T-helper 2 cell treated with Interferon-gamma antibody and Interleukin-4, amounts not matched to agents 100 ng/mL and 5 ng/mL, for 36 hours (primary cell): Measurements from ENCODE around the gene BRD9. TPM values are rescaled to one million over a fixed set of nuclear protein-coding genes. Genes with fewer than 3 reads are reported as not detected.
"Not testable (repeated sequence)": the region's sequence is repeated elsewhere in the genome, so short reads cannot be mapped to it uniquely, and the experiment has no call there.

Source experiments
- intact Hi-C: fragments of 100-400 bp; cut with micrococcal nuclease; formaldehyde crosslinking; loops from one replicate; pipeline ENCODE4 v1.15.1; 2023
- total RNA-seq: library from RNA; stranded (reverse); gene quantifications from 2 replicates; pipeline ENCODE4 v1.2.3, GENCODE V29; 2022

Gene BRD9
- total RNA-seq, 1 donor from 2014 or later, result 72.1 TPM

DNA sequence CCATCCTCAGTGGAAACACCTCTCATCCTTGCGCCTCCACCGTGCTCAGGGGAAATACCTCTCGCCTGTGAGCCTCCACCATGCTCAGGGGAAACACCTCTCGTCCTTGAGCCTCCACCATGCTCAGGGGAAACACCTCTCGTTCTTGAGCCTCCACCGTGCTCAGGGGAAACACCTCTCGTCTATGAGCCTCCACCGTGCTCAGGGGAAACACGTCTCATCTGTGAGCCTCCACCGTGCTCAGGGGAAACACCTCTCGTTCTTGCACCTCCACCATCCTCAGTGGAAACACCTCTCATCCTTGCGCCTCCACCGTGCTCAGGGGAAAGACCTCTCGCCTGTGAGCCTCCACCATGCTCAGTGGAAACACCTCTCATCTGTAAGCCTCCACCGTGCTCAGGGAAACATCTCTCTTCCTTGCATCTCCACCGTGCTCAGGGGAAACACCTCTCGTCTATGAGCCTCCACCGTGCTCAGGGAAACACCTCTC, 46.0 kb downstream of the BRD9 start:
- intact Hi-C loops, result not testable (repeated sequence)

DNA sequence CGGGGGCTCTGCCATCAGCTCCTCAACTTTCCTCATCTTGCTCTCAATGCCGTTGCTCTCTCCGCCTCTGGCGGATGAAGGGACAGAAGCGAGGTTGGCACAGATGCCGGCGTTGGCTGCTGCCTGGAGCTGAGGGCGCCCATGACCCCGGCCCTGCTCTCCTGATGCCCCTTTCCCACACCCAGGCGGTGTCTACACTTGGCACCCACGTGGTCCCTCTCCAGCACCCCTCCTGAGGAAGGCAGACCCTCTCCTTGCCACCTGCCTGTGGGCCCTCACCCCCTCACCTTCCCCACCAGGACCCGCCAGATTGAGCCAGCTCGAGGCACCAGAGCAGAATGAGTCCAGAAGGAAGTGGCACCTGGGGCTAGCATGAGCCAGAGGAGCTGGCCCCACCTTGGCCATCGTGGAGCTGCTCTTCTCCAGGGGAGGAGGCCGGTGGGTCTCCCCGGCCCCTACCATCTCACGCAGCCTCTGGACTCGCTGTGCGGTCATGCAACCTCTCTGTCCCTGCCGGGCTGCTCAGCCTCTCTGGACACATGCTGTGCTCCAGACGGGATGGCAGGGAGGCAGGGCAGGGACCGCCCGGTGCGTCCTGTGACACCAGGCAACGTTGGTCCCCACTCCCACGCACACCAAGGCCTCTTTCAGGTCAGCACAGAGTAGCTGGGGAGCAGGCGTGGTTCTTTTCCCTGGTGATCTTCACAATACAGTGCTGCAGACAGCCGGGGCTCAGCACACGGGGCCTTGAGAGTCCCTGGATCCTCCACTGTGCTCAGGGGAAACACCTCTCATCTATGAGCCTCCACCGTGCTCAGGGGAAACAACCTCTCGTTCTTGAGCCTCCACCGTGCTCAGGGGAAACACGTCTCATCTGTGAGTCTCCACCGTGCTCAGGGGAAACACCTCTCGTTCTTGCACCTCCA, 46.7 kb downstream of the BRD9 start:
- intact Hi-C loops, result not testable (repeated sequence)

DNA sequence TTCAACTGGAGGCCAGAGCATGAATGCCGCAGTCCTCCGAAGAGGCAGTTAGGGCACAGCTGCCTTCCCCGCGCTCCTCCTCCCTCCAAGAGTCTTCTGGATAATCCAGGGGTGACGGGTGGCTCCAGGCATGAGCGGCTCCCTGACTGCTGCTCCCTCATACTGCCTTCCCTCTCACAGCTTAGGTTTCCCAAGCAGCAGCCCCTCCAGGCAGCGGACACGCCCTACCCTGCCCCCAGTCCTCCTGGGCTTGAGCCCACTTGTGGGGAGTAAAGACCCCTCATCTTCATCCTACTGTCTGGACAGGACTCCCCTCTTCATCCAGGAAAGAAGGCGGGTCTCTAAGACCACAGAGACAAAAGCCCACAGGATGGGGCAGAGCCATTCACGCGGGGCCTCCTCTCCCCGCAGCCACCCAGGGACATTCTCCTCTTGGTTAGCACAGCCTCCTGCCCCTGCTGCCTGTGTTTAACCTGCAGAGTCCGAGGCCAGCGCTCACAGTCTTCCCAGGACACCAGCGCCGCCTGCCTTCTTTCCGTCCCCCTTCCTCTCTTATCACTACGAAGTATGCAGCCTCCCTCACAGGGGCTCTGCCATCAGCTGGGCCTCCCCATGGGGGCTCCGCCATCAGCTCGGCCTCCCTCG, 47.4 kb downstream of the BRD9 start:
- intact Hi-C loops, result not testable (repeated sequence)

DNA sequence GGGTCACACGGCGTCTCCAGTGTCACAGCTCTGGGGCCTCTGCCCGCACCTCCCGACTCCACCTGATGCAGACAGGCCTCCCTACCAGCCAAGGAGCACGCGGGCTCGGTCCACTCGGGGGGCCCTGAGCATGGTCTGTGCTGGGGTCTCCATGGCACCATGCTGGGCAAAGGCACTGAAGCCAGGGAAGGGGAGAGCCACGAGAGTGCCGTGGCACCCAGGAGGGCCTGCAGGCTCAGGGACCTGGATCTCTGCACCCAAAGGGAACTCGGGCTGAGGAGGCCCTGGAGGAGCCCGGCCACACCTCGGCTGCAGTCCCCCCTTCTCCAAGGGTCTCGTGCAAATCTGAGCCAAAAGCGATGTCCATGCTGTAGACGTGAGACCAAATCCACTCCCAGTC, 48.2 kb downstream of the BRD9 start:
- intact Hi-C loops, result loop anchor here (5.0 kb wide), 1 partner anchor 87 kb away; no protein-coding TSS in a partner anchor

DNA sequence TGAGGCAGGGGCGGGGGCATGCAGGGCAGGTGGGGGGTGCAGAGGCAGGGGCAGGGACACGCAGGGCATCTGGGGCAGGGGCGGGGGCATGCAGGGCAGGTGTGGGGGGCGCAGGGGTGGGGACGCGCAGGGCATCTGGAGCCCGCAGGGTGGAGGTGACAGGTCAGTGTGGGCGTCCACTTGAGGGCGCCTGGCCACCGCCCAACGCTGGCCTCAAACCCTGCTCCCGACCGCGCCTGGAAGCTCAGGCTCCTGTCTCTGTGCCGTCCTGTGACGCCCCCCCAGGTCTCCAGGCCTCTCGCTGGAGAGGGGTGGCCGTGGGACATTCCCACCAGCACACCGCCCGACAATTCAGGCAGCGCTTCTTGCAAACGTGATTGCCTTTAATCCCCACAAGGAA, 48.7 kb downstream of the BRD9 start:
- intact Hi-C loops, result loop anchor here (5.0 kb wide), 1 partner anchor 87 kb away; no protein-coding TSS in a partner anchor

DNA sequence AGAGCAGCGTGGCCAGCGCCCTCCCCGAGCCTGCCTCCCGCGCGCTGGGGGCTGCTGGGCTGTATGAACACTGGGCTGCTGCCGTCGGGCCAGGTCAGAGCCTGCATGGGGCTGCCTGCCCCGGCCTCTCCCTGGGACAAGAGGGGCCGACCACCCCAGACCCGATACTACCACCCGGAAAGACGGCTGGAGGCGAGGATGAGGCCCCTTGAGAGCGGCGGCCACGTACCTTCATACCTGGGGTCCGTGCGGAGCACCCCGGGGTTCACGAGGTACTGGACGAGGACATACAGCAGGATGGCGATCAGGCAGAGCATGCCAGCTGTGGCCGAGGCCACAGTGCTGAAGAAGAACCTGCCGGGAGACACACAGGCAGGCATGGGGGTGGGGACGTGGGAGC, 49.2 kb downstream of the BRD9 start:
- intact Hi-C loops, result loop anchor here (5.0 kb wide), 1 partner anchor 86 kb away; no protein-coding TSS in a partner anchor

DNA sequence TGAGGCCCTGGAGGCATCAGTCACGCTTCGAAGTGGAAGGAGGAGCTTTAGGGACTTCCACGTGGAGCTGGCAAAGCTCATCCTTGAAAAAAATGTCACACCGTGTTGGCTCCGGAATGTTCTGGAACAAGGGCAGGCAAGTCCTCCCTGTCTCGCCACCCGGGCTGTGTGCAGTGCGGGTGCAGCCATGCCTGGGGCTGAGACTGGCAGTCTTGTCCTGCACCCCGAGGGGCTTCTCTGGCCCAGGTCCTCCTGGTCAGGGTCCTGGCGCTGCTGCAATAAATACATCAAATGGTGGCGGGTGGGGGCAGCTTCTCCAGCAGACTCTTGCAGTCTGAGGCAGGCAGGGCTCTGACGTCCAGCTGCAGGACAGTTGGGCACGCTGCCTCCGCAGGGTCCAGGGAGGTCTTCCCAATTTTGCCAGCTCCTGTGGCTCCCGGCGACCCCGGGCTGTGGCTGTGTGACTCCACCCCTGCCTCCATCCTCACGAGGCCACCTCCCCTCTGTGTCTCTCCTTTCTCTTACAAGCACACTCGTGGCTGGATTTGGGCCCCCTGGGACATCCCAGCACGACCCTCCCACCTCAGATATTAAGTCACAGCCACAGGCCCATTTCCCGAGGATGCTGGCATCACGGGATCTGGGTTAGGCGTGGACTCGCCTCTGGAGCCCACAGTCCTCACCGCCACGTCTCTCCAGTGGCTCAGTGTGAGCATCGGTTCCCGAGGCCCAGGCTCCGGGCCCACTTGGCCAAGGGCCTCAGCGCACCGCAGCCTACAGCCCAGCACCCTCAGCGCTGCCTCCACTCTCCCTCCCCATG, 50.0 kb downstream of the BRD9 start:
- intact Hi-C loops, result loop anchor here (5.0 kb wide), 1 partner anchor 85 kb away; no protein-coding TSS in a partner anchor

DNA sequence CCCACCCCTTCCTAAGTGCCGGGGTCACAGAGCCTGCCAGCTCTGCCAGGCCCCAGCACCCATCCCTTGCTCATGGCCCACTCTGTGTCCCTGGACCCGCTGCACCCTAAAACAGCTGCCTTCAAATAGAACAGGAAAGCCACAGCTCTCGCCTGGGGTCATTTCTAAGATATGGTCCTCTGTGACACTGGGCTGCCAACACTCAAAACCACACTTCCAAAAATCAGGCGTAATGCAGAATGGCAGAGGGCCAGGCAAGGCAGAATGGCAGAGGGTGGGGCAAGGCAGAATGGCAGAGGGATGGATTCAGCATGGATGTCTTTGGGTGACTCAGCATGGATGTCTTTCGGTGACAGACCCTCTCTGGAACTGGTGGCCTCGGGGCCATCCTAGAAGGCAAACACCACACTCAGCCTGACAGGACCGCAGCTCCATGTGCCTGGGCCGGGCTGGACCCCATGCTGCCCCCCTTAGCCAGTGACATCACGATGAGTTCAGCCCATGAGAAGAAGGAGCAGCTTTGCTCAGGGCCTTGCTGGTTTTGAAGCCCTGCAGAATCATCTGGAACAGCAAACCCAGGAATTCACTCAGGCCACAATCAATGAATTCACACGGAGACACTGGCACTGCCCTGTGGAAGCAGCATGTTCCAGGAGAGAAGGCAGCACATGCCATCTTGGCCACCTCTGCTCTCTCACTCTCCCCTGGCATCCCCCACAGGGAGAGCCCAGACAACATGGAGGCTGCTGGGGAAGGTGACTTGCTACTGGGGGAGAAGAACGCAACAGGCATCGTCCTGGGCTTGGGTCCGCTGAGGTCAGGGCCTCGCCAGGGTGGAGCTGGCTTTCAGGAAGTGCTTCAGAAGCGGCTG, 50.8 kb downstream of the BRD9 start:
- intact Hi-C loops, result loop anchor here (5.0 kb wide), 1 partner anchor 84 kb away; no protein-coding TSS in a partner anchor

DNA sequence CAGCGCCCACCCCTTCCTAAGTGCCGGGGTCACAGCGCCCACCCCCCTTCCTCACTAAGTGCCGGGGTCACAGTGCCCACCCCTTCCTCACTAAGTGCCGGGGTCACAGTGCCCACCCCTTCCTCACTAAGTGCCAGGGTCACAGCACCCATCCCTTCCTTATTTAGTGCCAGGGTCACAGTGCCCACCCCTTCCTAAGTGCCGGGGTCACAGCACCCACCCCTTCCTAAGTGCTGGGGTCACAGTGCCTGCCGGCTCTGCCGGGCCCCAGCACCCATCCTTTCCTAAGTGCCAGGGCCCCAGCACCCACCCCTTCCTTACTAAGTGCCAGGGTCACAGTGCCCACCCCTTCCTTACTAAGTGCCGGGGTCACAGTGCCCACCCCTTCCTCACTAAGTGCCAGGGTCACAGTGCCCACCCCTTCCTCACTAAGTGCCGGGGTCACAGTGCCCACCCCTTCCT, 51.6 kb downstream of the BRD9 start:
- intact Hi-C loops, result loop anchor here (5.0 kb wide), 1 partner anchor 84 kb away; no protein-coding TSS in a partner anchor

DNA sequence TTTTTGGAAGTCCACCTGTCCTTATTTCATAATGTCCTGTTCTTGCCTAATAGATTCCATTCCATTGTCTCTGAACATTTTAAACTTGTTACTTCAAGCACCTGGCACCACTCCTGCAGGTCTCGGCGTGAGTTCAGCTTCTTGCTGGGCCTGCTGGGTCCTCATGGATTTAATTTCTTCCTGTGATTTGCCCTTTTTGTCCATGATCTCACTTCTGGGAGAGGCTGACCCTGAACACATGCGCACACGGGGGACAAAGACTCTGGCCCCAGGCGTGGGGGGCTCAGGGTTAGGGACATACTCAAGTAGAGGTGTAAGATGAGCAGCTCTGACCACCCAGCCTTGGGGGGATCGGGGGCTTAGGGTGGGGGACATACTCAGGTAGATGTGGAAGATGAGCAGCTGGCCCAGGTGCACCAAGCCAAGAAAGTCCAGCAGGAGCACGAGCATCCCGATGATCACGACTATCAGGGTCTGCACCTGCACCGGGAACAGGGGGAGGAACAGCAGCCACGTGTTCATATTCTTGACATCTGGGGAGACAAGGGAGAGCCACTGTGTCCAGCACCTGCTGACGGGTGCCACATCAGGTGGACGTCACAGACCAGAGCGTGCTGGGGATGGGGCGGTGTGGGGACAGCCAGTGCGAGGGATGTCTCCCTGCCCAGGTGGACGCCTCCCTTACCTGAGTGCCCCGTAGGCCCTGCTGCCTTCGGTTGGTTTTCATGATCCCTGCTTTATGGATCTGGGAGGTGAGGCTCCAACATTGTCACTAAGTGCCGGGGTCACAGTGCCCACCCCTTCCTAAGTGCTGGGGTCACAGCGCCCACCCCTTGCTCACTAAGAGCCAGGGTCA, 52.3 kb downstream of the BRD9 start:
- intact Hi-C loops, result loop anchor here (5.0 kb wide), 1 partner anchor 83 kb away; no protein-coding TSS in a partner anchor

DNA sequence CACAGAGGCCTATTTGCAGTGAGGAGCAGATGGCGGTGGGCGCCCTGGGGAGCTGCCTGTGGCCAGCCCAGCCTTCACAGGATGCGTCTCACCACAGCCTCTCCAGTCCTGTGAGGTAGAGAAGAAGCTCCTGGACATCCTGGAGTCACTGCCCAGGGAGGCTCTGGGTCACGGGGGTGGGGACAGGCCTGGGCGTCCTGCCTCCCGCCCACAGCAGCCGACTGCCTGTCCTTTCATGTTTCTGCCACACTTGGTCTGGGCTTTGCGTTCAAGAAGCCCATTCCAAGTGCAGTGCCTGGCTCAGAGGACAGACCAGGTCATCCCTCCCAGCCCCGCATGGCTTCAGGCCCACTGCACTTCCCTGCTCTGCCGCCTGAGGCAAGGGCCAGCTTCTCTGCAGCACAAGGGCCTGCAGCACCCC, 54.2 kb downstream of the BRD9 start:
- intact Hi-C loops, result not testable (repeated sequence)

DNA sequence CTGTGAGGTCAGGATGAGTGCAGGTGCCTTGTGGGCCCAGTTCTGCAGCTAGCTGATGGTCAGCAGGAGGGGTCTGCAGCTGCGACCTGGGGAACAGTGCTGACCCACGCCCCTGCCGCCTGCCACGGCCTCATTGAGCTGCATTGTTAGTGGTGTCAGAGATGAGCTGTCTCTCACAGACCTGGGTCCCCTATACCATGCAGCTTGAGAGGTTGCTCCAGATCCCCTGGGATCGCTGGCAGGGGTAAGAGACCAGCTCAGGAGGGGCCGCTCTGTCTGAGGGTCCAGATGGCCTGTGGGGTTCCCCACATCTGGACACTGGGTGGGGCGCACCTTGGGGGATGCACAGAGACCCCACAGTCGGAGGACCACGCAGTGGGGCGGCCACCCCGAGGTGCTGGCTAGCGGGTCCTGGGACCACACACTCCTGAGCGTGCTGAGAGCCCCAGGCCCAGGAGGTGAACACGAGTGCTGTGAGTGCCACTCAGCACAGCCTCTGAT, 54.9 kb downstream of the BRD9 start:
- intact Hi-C loops, result not testable (repeated sequence)

DNA sequence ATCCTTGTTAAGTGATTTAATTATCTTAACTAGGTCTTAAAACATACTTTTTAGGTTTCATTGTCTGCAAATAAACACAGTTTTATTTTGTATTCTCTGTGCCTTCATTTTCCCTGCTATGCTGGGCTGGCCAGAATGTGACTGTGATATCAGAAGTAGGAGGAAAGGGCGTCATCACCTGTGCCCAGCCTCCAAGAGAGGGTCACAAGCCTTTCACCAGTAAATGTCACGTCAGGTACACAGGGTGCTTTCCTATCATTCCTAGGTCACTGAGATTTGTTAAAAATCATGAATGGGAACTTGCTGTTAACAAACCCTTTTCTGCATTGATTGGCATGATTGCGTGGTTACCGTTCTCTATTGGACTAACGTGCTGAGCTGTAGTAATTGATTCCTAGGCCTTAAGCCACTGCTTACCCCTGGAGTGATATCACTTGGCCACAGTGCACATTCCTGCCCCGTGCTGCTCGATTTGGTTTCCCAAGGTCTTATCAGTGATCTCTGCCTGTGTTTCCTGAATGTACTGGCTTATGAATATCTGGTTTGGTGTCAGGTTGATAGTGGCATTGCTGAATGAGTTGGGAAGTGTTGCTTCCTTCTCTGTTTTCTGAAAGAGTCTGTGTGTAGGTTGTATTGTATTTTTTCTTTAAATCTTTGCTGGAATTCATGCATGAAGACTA, 56.5 kb downstream of the BRD9 start:
- intact Hi-C loops, result not testable (repeated sequence)

DNA sequence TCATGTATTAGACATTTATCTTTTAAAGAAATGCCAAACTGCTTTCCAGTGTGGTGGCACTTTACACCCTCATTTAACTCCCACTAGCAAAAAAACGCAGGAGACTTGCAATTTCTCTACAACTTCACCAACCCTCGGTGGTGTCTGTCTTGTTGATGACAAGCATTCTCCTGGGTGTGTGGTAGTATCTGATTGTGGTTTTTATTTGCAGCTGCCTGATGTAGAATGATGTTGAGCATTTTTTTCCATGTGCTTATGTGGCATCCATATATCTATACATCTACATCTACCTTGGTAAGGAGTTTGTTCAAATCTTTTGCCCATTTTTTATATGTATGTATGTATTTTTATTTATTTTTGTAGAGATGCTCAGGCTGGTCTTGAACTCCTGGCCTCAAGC, 58.6 kb downstream of the BRD9 start:
- intact Hi-C loops, result not testable (repeated sequence)

DNA sequence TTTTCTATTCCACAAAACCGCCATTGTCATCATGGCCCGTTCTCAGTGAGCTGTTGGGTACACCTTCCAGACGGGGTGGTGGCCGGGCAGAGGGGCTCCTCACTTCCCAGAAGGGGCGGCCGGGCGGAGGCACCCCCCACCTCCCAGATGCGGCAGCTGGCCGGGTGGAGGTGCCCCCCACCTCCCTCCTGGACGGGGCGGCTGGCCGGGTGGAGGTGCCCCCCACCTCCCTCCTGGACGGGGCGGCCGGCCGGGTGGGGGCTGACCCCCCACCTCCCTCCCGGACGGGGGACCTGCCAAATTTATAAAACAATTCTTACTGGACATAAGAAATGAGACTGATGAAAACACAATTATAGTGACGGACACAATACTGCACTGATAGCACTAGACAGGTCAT, 64.4 kb downstream of the BRD9 start:
- intact Hi-C loops, result not testable (repeated sequence)

DNA sequence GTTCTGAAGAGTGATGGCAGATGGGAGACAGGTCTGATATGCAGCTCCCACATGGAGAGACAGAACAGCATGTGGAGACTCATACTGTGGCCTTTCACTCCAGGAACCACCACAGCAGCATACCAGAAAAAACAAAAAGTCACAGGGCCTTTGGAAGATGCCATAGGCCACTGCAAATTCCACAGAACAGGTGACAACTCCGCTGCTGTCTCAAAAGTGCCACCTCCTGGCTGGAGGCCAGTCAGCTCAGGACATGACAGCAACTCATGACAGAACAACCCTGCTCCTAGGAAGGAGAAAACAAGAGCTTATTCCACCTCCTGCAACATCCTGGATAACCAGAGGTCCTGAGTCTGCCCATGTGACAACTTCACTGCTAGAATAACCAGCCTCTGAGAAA, 67.1 kb downstream of the BRD9 start:
- intact Hi-C loops, result not testable (repeated sequence)

DNA sequence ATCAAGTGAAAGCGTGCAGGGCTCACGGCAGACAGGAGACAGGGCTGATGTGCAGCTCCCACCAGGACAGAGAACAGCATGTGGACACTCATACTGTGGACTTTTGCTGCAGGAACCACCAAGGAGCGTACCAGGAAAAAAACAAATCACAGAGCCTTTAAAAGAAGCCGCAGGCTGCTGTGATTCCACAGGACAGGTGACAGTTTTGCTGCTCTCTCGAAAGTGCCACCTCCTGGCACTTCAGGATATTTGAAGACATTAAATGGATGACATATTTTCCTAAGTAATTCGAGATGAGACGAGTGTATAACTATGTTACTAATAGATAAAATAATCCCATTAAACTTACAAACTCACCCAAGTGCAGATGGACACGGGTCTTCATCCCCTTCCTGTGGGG, 71.1 kb downstream of the BRD9 start:
- intact Hi-C loops, result no loop called here

DNA sequence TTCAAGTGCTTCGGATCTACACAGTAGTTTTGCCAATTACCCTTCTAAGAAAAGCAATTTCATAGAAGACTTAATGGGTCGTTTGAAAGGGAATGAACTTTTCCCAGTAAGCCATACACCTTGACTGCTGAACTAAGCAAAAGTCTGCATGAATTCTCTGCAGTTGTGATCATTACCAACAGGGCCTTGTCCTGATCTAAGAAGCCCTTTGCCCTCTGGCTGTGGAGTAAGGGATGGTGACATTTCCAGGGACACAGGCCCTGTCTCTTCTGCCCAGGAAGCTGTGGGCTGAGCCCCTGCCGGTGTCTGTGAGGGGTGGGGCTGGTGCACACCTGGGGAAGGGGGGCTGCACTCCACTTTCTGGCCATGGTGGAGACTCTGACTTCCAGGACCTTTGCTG, 72.4 kb downstream of the BRD9 start:
- intact Hi-C loops, result no loop called here
